Measurements from ENCODE around the gene CGRRF1.

The CGRRF1 gene

DNA sequence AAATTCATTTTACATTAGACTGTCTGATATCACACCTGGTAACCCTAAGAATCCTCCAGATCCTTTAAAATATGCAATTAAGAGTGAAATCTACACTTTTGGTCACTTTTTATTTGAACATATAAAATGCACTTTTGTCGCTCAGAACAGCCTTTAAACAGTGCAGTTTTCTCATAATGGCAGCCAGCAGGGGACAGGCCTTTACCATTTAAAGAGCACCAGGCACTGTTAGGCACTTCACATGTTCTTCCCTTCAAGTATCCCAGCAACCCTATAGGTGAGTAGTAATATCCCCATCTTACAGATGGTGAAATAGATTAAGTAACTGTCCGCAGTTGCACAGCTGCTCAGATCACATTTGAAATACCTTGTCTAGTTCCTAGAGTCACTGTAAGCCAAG lies 45.9 kb downstream of the CGRRF1 start:
- Histone ChIP-seq H3K9me3 (ENCODE audit: control insufficient read depth, insufficient read depth, low read length) (no peaks in the 10 kb centered on the region), H3K4me1 (ENCODE audit: control insufficient read depth, insufficient read depth, low read length) (no peaks in the 10 kb centered on the region), H3K27me3 (ENCODE audit: control insufficient read depth, insufficient read depth, low read length) (no peaks in the 10 kb centered on the region), H3K36me3 (ENCODE audit: control insufficient read depth, insufficient read depth, low read length) (no peaks in the 10 kb centered on the region), H3K4me3 (ENCODE audit: low read depth, low read length) (no peak overlapping the region), H3K9ac (ENCODE audit: low read depth, low read length) (no peak overlapping the region)

GRCh38 chr14:54556535-54556934 lies 46.8 kb downstream of the CGRRF1 start:
- Histone ChIP-seq H3K27me3 (ENCODE audit: control insufficient read depth, insufficient read depth, low read length) (no peaks in the 10 kb centered on the region), H3K4me1 (ENCODE audit: control insufficient read depth, insufficient read depth, low read length) (no peaks in the 10 kb centered on the region), H3K36me3 (ENCODE audit: control insufficient read depth, insufficient read depth, low read length) (no peaks in the 10 kb centered on the region), H3K9me3 (ENCODE audit: control insufficient read depth, insufficient read depth, low read length) (no peaks in the 10 kb centered on the region), H3K9ac (ENCODE audit: low read depth, low read length) (no peak overlapping the region), H3K4me3 (ENCODE audit: low read depth, low read length) (no peak overlapping the region)

DNA sequence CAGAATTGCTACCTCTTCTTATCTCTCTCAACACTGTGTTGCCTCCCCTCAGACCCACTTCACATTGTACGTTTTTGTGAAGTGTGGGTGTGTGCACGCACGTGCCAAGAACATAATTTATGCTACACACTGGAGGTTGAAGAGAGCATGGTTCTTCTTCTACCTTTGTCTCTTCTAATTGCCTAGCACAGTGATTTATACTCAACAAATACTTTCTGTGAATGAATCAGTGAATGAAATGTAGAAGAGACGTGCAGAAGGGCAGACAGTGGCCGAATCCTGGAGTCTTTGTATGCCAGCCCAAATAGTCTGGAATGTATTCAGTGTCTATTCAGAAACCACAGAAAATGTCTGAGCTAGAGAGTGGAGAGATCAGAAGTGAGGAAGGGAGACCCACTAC lies 52.6 kb downstream of the CGRRF1 start:
- H3K4me3 ChIP-seq (ENCODE audit: low read depth, low read length): no peak overlapping the region
- H3K36me3 ChIP-seq (ENCODE audit: control insufficient read depth, insufficient read depth, low read length): no peaks in the 10 kb centered on the region
- no peak overlapping the region for H3K9ac ChIP-seq (ENCODE audit: low read depth, low read length)
- no peaks in the 10 kb centered on the region for H3K9me3 ChIP-seq (ENCODE audit: control insufficient read depth, insufficient read depth, low read length)
- peaks cover 8% of the 10 kb centered on the region for H3K27me3 ChIP-seq (ENCODE audit: control insufficient read depth, insufficient read depth, low read length)
- H3K4me1 ChIP-seq (ENCODE audit: control insufficient read depth, insufficient read depth, low read length): no peaks in the 10 kb centered on the region

- Histone ChIP-seq H3K4me3 (ENCODE audit: low read depth, low read length) (peak overlapping the region; percentile 67), H3K36me3 (ENCODE audit: control insufficient read depth, insufficient read depth, low read length) (no peaks in the 10 kb centered on the region), H3K27me3 (ENCODE audit: control insufficient read depth, insufficient read depth, low read length) (peaks cover 15% of the 10 kb centered on the region), H3K4me1 (ENCODE audit: control insufficient read depth, insufficient read depth, low read length) (no peaks in the 10 kb centered on the region), H3K9ac (ENCODE audit: low read depth, low read length) (no peak overlapping the region), H3K9me3 (ENCODE audit: control insufficient read depth, insufficient read depth, low read length) (no peaks in the 10 kb centered on the region)
Observed at GRCh38 chr14:54564071-54564867, 54.6 kb downstream of the CGRRF1 start.

DNA sequence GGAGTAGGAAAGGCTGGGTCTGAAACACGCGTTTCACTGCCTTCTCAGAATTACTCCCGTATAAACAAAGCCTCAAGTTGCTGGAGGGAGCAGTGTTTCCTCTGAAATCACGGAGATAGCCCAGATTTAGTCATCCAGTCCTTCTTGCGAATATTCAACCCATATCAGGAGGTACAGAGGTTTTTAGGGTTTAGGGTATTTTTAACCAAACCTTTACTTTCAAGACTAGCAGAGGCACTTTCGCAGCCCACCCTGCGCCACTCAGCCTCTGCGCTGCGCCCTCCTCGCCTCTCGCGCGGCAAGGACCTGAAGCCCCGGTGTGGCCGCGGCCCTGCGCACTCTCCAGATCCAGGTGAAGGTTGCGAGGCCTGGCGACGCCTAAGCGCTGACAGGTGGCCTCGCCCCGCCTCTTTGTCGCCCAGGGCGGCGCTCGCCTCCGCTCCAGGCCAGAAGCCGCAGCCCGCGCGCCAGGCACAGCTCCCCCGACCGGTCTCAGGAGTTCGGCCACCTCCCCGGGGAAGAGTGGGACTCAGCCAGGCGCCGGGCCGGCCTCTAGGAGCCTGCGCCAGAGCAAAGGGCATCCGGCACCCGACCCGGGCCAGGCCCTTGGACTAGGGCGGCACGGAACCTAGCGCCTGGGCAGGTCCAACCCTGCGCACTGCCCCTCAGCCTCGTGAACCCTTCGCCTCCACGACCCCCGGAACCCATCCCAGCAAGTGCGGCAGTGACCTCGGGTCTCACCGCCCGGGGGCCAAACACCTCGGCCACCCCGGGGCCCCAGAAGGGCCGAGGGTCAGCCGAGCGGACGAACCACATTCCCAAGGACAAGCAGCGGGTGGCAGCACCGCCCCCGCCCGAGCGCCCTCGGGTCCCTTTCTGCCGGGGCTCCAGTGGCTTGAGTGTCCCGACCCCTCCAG lies 55.4 kb downstream of the CGRRF1 start:
- Histone ChIP-seq H3K4me3 (ENCODE audit: low read depth, low read length) (peak overlapping the region; percentile 67), H3K9me3 (ENCODE audit: control insufficient read depth, insufficient read depth, low read length) (no peaks in the 10 kb centered on the region), H3K9ac (ENCODE audit: low read depth, low read length) (no peak overlapping the region), H3K27me3 (ENCODE audit: control insufficient read depth, insufficient read depth, low read length) (peaks cover 15% of the 10 kb centered on the region), H3K4me1 (ENCODE audit: control insufficient read depth, insufficient read depth, low read length) (no peaks in the 10 kb centered on the region), H3K36me3 (ENCODE audit: control insufficient read depth, insufficient read depth, low read length) (no peaks in the 10 kb centered on the region)

- H3K4me1 ChIP-seq (ENCODE audit: control insufficient read depth, insufficient read depth, low read length): no peaks in the 10 kb centered on the region
- H3K36me3 ChIP-seq (ENCODE audit: control insufficient read depth, insufficient read depth, low read length): no peaks in the 10 kb centered on the region
- H3K9ac ChIP-seq (ENCODE audit: low read depth, low read length): peak overlapping the region; percentile 12
- H3K9me3 ChIP-seq (ENCODE audit: control insufficient read depth, insufficient read depth, low read length): no peaks in the 10 kb centered on the region
- H3K27me3 ChIP-seq (ENCODE audit: control insufficient read depth, insufficient read depth, low read length): peaks cover 15% of the 10 kb centered on the region
- peak overlapping the region; percentile 67 for H3K4me3 ChIP-seq (ENCODE audit: low read depth, low read length)
Observed at GRCh38 chr14:54565785-54566409, 56.2 kb downstream of the CGRRF1 start.

- no peaks in the 10 kb centered on the region for H3K36me3 ChIP-seq (ENCODE audit: control insufficient read depth, insufficient read depth, low read length)
- H3K4me1 ChIP-seq (ENCODE audit: control insufficient read depth, insufficient read depth, low read length): no peaks in the 10 kb centered on the region
- H3K27me3 ChIP-seq (ENCODE audit: control insufficient read depth, insufficient read depth, low read length): peaks cover 15% of the 10 kb centered on the region
- peak within 1 kb of the TSS; percentile 12 for H3K9ac ChIP-seq (ENCODE audit: low read depth, low read length)
- H3K9me3 ChIP-seq (ENCODE audit: control insufficient read depth, insufficient read depth, low read length): no peaks in the 10 kb centered on the region
- H3K4me3 ChIP-seq (ENCODE audit: low read depth, low read length): peak within 1 kb of the TSS; percentile 66
Observed at GRCh38 chr14:54566410-54567223, 56.9 kb downstream of the CGRRF1 start, which contains the start of gene SAMD4A. TSS of gene SAMD4A (plus strand) at chr14:54567128. CDS start at chr14:54567917, 789 bp downstream.

- H3K4me3 ChIP-seq (ENCODE audit: low read depth, low read length): peak overlapping the region; percentile 66
- H3K27me3 ChIP-seq (ENCODE audit: control insufficient read depth, insufficient read depth, low read length): peaks cover 15% of the 10 kb centered on the region
- H3K9ac ChIP-seq (ENCODE audit: low read depth, low read length): no peak overlapping the region
- H3K9me3 ChIP-seq (ENCODE audit: control insufficient read depth, insufficient read depth, low read length): no peaks in the 10 kb centered on the region
- no peaks in the 10 kb centered on the region for H3K36me3 ChIP-seq (ENCODE audit: control insufficient read depth, insufficient read depth, low read length)
- no peaks in the 10 kb centered on the region for H3K4me1 ChIP-seq (ENCODE audit: control insufficient read depth, insufficient read depth, low read length)
Observed at GRCh38 chr14:54567224-54567638, 57.5 kb downstream of the CGRRF1 start.

DNA sequence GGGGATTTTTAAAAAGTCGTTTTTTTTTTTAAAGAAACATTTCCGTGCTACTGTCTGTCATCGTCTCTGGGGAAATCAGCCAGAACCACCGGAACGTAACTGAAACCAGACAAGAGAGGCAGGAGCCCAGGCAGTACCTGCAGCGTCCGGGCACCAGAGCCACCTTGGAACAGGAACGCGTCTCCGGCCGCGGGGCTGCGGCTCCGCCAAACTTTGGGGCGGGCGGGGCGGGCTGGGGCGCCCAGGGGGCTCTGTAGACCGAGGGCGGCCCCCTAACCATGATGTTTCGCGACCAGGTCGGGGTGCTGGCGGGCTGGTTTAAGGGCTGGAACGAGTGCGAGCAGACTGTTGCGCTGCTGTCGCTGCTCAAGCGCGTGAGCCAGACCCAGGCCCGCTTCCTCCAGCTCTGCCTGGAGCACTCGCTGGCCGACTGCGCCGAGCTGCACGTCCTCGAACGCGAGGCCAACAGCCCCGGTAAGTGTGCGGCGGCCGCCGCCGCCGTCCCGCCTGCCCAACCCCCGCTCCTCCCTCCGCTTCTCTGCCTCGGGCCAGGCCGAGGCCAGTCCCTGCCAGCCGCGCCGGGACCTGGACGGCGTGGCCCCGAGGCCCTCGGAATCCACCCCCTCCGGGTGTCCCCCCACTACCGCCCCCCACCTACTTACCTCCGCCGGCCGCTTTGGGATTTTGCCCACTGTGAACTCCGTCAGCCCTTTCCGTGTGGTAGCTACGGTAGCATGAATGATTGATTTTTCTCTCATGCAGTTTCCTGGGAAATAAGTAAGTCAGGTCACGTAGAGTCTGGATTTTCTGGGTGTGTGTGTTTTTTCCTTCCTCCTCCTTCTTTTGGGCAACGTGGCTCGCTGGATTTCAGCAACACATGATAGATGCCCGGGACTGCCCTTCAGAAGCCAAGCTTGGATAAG lies 58.2 kb downstream of the CGRRF1 start:
- H3K9me3 ChIP-seq (ENCODE audit: control insufficient read depth, insufficient read depth, low read length): no peaks in the 10 kb centered on the region
- H3K36me3 ChIP-seq (ENCODE audit: control insufficient read depth, insufficient read depth, low read length): no peaks in the 10 kb centered on the region
- H3K4me3 ChIP-seq (ENCODE audit: low read depth, low read length): peak overlapping the region; percentile 66
- H3K9ac ChIP-seq (ENCODE audit: low read depth, low read length): no peak overlapping the region
- peaks cover 15% of the 10 kb centered on the region for H3K27me3 ChIP-seq (ENCODE audit: control insufficient read depth, insufficient read depth, low read length)
- no peaks in the 10 kb centered on the region for H3K4me1 ChIP-seq (ENCODE audit: control insufficient read depth, insufficient read depth, low read length)

- H3K4me3 ChIP-seq (ENCODE audit: low read depth, low read length): peak overlapping the region; percentile 45
- H3K9me3 ChIP-seq (ENCODE audit: control insufficient read depth, insufficient read depth, low read length): no peaks in the 10 kb centered on the region
- H3K9ac ChIP-seq (ENCODE audit: low read depth, low read length): no peak overlapping the region
- peaks cover 15% of the 10 kb centered on the region for H3K27me3 ChIP-seq (ENCODE audit: control insufficient read depth, insufficient read depth, low read length)
- H3K36me3 ChIP-seq (ENCODE audit: control insufficient read depth, insufficient read depth, low read length): no peaks in the 10 kb centered on the region
- H3K4me1 ChIP-seq (ENCODE audit: control insufficient read depth, insufficient read depth, low read length): no peaks in the 10 kb centered on the region
Observed at GRCh38 chr14:54568821-54569595, 59.3 kb downstream of the CGRRF1 start.
